SJCRH30 (cell line): ENCODE measurements around the gene UEVLD. TPM values are rescaled to one million over a fixed set of nuclear protein-coding genes. Genes with fewer than 3 reads are reported as not detected.

Experiments used
- DNase-seq, 2 experiments: peaks; one replicate each; pipeline ENCODE4 v3.0.0-alpha.2; 2015 to 2020
- H3K27ac ChIP-seq: fragments of 250-450 bp; sonication (Bioruptor Pico); 2 replicates; pipeline ENCODE4 v1.5.1; 2020; ENCODE audit warnings: mild to moderate bottlenecking, moderate library complexity
- H3K27me3 ChIP-seq: fragments of 250-450 bp; sonication (Bioruptor Pico); 2 replicates; pipeline ENCODE4 v1.5.1; 2020; ENCODE audit warnings: mild to moderate bottlenecking, moderate library complexity
- H3K36me3 ChIP-seq: fragments of 250-450 bp; sonication (Bioruptor Pico); 2 replicates; pipeline ENCODE4 v1.5.1; 2020; ENCODE audit warnings: mild to moderate bottlenecking, moderate library complexity
- H3K4me1 ChIP-seq: fragments of 250-450 bp; sonication (Bioruptor Pico); 2 replicates; pipeline ENCODE4 v1.5.1; 2020; ENCODE audit warnings: mild to moderate bottlenecking, moderate library complexity
- H3K4me3 ChIP-seq: fragments of 250-450 bp; sonication (Bioruptor Pico); 2 replicates; pipeline ENCODE4 v1.5.1; 2020; ENCODE audit warnings: mild to moderate bottlenecking, moderate library complexity
- H3K9me3 ChIP-seq: fragments of 250-450 bp; sonication (Bioruptor Pico); replicated peaks from 2 replicates; pipeline ENCODE4 v1.5.1; 2020; ENCODE audit warnings: mild to moderate bottlenecking, moderate library complexity
- total RNA-seq: library from RNA; depleted of rRNA; stranded (reverse); fragments of >200 nt; shearing (Covaris generic); gene quantifications from 2 replicates; pipeline ENCODE4 v1.2.3, GENCODE V29; 2014; rRNA removed

UEVLD gene
- total RNA-seq, 1 experiment from 2014 or later, result 17.8 TPM

DNA sequence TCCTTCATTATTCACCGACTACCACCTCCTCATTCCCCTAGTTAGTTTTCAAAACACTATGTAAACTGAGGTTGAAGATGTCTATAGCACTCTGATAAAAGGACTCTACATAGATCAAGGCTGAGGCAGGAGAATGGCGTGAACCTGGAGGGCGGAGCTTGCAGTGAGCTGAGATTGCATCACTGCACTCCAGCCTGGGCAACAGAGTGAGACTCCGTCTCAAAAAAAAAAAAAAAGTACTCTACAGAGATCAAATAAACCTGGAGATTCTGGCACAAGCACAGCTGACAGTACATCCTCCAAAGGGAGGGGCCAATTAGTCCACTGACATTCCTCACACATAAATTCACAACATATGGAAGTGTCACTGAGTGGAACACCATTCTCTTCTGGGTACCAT is 92.8 kb downstream of the UEVLD start:
- Histone ChIP-seq H3K4me1 (no peaks in the 10 kb centered on the region), H3K36me3 (peaks cover 36% of the 10 kb centered on the region), H3K27ac (no peak overlapping the region), H3K27me3 (no peaks in the 10 kb centered on the region), H3K4me3 (no peak overlapping the region), H3K9me3 (no peaks in the 10 kb centered on the region)
- no peak for DNase-seq

DNA sequence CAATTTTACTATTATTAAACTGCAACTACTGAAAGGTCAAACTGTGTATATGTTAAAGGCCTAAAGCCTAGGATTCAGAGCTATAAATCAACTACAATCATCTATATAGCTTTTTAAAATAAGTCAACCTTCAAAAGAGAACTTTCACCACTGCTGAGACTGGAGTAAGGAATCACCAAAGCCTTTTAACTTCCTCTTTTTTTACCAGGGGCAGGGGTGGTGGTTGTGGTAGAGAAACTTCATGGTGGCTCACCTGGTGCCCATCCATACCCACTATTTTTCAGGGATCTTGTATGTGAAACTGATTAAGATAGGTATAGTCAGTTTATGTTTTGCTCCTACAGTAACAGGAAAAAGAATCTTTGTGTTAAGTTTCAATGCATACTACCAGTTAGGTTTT is 93.3 kb downstream of the UEVLD start:
- H3K36me3 ChIP-seq, result peaks cover 35% of the 10 kb centered on the region
- H3K27me3 ChIP-seq, result no peaks in the 10 kb centered on the region
- H3K4me1 ChIP-seq, result no peaks in the 10 kb centered on the region
- no peaks in the 10 kb centered on the region for H3K9me3 ChIP-seq
- no peak for DNase-seq
- H3K4me3 ChIP-seq, result no peak overlapping the region
- no peak overlapping the region for H3K27ac ChIP-seq

DNA sequence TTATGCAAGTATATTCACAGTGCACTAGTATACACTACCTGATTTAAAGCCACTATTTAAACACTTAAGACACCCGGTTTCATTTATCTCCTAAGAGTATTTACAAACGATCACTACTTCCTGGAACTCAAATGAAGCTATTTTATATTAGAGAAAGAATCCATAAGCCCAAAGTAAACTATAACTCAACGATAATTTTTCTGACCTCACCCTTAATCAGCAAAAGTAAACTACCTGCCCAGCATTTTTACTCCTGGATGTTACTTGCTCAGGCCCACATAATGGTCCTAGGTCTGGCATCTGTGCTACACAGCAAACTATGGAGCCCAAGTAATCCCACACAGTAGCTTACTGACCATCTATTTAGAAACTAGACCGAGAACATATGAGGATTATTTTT is 95.2 kb downstream of the UEVLD start:
- H3K27me3 ChIP-seq, result no peaks in the 10 kb centered on the region
- no peaks in the 10 kb centered on the region for H3K9me3 ChIP-seq
- peaks cover 29% of the 10 kb centered on the region for H3K36me3 ChIP-seq
- H3K4me1 ChIP-seq, result no peaks in the 10 kb centered on the region
- no peak for DNase-seq
- no peak overlapping the region for H3K27ac ChIP-seq
- H3K4me3 ChIP-seq, result no peak overlapping the region

DNA sequence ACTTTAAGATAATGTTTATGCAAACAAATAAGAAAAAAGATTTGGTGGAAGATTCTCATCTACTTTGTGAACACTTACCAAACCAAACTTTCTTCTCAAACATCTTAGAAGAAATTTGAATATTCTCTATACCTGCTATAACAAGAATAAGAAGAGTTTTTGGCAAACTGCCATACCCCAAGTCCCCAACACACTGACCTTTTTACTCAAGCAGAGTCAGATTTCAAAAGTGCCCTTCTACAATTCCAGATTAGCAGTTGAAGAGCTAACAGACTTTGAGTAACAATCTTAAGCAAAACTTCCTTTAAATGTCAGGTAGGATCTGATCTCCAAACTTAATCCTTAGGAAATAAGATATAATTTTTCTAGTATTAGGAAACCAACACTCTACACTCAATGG is 95.6 kb downstream of the UEVLD start:
- Histone ChIP-seq H3K4me1 (no peaks in the 10 kb centered on the region), H3K9me3 (no peaks in the 10 kb centered on the region), H3K36me3 (peaks cover 29% of the 10 kb centered on the region), H3K4me3 (no peak overlapping the region), H3K27ac (no peak overlapping the region), H3K27me3 (no peaks in the 10 kb centered on the region)
- DNase-seq, result peak in 1 of 2 experiments; percentile 32

DNA sequence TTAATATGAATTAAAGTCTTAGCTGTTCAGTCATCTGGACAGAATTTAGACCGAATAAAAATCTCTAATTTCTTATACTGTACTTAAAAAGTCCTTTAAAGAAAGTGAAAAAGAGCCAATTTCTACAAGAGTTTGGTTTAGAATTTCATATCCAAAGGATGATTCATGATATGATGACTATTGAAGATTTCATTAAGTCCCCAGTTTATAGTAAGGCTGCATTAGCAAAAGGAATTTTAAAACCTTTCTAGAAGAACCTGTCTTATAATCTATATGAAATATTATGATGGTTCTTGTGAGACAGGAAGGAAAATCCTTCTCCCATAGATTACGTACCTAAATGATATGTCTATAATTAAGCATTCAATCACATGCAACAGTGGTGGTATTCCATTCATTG is 96.6 kb downstream of the UEVLD start:
- H3K4me3 ChIP-seq, result no peak overlapping the region
- no peaks in the 10 kb centered on the region for H3K27me3 ChIP-seq
- H3K36me3 ChIP-seq, result peaks cover 22% of the 10 kb centered on the region
- no peak for DNase-seq
- no peaks in the 10 kb centered on the region for H3K9me3 ChIP-seq
- no peak overlapping the region for H3K27ac ChIP-seq
- no peaks in the 10 kb centered on the region for H3K4me1 ChIP-seq

DNA sequence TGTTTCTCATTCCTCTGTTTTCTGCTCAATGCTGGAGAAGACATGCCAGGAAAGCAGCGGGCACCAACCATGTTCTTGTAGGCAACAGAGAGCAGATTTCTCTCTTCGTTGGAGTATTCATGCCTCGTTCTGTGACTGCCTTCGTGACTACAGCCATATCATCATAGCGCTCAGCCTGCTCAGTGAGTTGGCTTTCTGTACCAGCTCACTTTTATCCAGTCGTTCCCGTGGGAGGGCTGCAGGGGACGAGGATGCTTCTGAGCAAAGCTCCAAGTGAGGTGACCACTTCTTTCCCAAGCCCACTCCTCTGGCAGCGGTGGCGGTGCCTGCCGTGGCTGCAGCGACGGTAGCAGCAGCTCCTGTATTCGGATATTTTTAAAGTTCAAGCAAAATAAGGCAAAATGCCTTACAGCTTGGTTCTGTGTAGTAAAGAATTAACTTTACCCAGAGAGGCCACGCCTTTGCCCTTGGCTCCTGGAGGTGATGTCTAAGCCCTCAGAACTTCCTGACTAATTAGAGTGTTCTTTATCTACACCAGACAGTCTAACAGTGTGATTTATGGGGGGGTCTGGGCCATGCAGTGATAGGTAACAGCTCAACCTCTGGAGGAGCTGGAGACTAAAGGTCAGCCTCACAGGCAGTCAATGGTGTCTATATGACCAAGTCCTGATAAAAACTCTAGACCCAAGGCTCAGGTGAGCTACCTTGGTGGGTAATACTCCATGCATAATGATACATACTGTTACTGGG is 97.6 kb downstream of the UEVLD start:
- H3K27ac ChIP-seq, result no peak overlapping the region
- H3K27me3 ChIP-seq, result no peaks in the 10 kb centered on the region
- no peaks in the 10 kb centered on the region for H3K4me1 ChIP-seq
- no peak for DNase-seq
- peaks cover 22% of the 10 kb centered on the region for H3K36me3 ChIP-seq
- no peaks in the 10 kb centered on the region for H3K9me3 ChIP-seq
- H3K4me3 ChIP-seq, result no peak overlapping the region

DNA sequence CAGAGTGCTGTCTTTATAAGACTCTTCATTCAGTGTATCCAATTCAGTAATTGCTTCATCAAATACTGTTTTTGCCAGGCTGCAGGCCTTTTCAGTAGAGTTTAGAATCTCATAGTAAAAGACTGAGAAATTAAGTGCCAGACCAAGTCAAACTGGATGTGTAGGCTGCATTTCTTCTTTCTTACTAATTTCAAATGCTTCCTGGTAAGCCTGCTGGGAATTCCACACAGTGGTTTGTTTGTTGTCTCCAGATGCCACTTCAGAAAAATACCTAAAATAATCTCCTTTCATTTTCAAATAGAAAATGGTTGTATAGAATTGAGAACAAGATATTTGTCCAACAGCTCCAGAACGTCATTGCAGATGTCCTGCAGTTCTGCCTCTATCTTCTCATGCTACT is 98.2 kb downstream of the UEVLD start:
- Histone ChIP-seq H3K27me3 (no peaks in the 10 kb centered on the region), H3K27ac (no peak overlapping the region), H3K9me3 (no peaks in the 10 kb centered on the region), H3K4me1 (no peaks in the 10 kb centered on the region), H3K4me3 (no peak overlapping the region), H3K36me3 (peaks cover 24% of the 10 kb centered on the region)
- no peak for DNase-seq

DNA sequence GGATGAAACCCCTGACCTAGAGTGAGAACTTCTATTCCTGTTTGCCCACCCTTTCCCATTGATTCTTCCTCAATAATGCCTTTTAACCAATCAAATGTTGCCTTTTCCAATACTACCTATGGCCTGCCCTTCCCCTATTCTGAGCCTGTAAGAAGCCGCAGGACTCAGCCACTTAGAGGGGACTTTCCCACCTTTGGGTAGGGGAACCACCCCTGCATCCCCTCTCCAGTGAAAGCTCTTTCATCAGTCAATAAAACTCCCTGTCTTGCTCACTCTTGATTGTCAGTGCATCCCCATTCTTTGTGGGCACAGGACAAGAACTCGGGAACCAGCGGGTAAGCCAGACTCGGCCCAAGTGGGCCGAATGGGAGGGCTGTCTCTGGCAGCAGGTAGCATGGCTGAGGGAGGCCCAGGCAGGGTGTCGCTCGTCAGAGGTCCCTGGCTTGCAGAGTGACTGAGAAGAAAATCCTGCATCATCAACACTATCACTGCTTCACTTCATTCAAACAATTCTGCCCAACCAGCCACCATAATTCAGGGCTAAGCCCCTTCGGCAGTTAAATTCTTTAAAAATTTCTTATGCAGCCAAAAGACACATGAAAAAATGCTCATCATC is 102.5 kb downstream of the UEVLD start:
- Histone ChIP-seq H3K9me3 (no peaks in the 10 kb centered on the region), H3K27me3 (no peaks in the 10 kb centered on the region; the same call in 1 of the 2 replicates), H3K27ac (no peak overlapping the region), H3K4me1 (no peaks in the 10 kb centered on the region), H3K36me3 (peaks cover 38% of the 10 kb centered on the region), H3K4me3 (no peak overlapping the region)
- no peak for DNase-seq

Other genes starting within 250 kb of the UEVLD start
- 1,245 and 1,269 TPM in 2 replicates for gene LDHA, start 194.2 kb downstream of the UEVLD start, total RNA-seq
- not detected in 2 replicates for gene LDHC, start 176.4 kb downstream of the UEVLD start, total RNA-seq
- not detected in 2 replicates for gene LDHAL6A, start 132.9 kb downstream of the UEVLD start, total RNA-seq
- gene TSG101, start 61.8 kb downstream of the UEVLD start, total RNA-seq, result 85.3 and 86.4 TPM in 2 replicates
- gene MISFA, start 11.1 kb upstream of the UEVLD start, total RNA-seq, result 2.1 and 2.5 TPM in 2 replicates
- gene SPTY2D1, start 45.6 kb upstream of the UEVLD start, total RNA-seq, result 21.9 and 23.8 TPM in 2 replicates
- 5.4 and 5.8 TPM in 2 replicates for gene TMEM86A, start 110.0 kb upstream of the UEVLD start, total RNA-seq
- 0.08 and 0.28 TPM in 2 replicates for gene IGSF22, start 137.5 kb upstream of the UEVLD start, total RNA-seq
- not detected in 2 replicates for gene PTPN5, start 203.1 kb upstream of the UEVLD start, total RNA-seq